Subcutaneous adipose tissue (tissue), 4 donors: Measurements from ENCODE around the gene VENTX. TPM values are rescaled to one million over a fixed set of nuclear protein-coding genes. Genes with fewer than 3 reads are reported as not detected.

Source experiments
- total RNA-seq, 4 donors: library from RNA; depleted of rRNA; stranded (reverse); fragments of >200 nt; gene quantifications; one replicate each; pipeline ENCODE4 v1.1.0, GENCODE V29; 2016
- TF ChIP-seq, protein P1 (sequence below): fragments of 450-650 bp; IDR thresholded peaks from one replicate; pipeline ENCODE4 v1.5.1; 2016; ENCODE audit warnings: low read depth, mild to moderate bottlenecking, control low read depth, antibody characterized with exemption, moderate library complexity

VENTX gene
- total RNA-seq, 4 donors from 2014 or later: 1.3 to 3.6 (median 2.9) TPM

DNA sequence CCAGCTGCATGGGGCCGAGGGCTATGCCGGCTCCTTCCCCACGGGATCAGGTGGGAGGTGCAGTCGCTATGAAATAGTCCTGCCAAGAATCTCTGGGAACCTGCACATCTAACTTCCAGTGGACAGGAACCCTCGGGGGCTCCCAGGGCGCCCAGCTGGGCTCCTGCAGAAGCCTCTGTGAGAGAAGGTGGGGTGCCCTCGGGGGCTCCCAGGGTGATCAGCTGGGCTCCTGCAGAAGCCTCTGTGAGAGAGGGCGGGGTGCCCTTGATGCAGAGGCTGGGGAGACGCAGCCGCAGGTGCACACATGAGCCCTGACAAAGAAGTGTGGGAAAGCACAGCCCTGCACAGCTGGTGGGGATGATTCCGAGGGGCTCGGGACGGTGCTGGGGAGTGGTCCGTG lies 5.9 kb downstream of the VENTX start:
- TF ChIP-seq, protein P1, sequence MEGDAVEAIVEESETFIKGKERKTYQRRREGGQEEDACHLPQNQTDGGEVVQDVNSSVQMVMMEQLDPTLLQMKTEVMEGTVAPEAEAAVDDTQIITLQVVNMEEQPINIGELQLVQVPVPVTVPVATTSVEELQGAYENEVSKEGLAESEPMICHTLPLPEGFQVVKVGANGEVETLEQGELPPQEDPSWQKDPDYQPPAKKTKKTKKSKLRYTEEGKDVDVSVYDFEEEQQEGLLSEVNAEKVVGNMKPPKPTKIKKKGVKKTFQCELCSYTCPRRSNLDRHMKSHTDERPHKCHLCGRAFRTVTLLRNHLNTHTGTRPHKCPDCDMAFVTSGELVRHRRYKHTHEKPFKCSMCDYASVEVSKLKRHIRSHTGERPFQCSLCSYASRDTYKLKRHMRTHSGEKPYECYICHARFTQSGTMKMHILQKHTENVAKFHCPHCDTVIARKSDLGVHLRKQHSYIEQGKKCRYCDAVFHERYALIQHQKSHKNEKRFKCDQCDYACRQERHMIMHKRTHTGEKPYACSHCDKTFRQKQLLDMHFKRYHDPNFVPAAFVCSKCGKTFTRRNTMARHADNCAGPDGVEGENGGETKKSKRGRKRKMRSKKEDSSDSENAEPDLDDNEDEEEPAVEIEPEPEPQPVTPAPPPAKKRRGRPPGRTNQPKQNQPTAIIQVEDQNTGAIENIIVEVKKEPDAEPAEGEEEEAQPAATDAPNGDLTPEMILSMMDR: no peak

DNA sequence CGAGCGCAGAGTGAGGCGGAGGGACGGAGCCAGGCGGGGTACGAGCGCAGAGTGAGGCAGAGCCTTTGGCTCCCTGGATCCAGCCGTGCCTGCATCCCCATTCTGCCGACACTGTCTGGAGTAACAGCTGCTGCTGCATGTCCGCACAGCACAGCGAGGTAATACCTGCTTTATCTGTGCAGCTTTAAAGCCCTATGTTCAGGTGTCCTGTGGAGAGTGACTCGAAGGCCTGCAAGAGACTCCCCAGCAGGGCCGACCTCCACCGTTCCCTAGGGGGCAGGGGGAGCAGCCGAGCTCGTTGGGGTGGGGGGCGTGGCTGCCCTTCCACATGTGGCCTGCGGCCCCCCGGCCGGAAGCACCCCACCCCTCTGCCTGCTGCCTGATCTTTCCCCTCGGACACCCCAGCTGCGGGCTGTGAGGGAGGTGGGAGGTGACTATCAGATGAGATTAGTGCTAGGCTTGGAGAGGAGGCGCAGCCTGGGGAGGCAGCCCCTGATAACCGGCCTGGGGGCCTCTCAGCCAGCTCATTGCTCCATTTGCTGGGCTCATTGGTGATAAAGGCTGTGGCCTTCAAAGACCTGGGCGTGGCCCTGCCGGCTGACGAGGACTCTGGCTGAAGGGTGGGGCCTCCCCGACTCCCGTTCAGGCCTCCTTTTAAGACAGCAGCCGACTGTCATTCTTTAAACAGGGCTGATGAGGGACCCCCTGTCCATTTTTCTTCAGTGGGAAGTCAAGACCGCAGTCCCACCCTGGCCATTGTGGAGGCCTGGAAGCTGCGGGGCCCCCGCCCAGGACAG lies 8.0 kb downstream of the VENTX start:
- TF ChIP-seq, protein P1: no peak

DNA sequence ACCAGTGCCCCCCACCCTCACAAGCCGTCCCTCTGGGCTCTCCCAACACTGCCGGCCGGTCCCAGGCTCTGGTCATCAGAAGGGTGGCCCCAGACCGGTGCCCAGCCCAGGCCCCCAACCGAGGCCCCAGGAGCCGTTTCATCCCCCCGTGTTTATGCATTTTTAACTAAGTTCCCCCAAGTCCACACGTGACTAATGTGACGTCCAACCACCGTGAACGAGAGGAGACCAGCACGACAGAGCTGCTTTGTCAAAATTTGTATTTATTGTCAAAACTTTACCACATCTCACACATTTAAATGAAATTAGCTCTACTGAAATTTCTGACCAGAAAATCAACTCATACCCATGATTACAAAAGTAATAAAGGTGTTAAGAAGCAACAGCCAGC lies 8.6 kb downstream of the VENTX start:
- TF ChIP-seq, protein P1: no peak

DNA sequence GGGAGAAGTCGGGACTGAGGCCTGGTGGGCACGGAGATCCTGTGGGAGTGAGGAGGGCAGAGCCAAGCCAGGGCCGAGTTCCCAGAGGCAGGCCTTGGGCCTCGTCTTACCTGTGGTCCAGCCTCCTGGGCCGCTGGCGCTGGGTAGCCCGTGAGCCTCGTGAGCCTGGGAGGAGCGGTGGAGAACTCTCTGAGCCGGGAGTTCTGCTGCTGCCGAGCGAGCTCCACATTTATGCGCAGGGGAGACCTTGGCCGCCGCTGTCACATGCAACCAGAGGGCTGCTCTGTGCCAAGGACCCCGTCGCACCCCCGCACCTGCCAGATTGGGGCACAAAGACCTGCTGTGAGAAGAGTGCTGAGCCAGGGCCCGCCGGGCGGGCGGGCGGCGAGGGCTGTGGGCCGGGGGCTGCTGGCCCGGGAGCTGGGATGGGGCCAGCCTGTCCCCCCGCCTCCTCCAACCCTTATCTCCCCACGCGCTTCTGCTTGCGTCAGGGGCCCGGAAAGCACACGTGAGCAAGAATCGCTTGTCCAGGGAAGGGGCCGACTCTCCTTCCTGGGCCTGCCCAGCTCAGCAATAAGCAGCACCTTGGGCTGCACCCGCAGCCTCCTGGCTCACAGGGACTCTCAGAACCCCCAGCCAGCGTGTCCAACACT lies 10.2 kb downstream of the VENTX start:
- TF ChIP-seq, protein P1: no peak

DNA sequence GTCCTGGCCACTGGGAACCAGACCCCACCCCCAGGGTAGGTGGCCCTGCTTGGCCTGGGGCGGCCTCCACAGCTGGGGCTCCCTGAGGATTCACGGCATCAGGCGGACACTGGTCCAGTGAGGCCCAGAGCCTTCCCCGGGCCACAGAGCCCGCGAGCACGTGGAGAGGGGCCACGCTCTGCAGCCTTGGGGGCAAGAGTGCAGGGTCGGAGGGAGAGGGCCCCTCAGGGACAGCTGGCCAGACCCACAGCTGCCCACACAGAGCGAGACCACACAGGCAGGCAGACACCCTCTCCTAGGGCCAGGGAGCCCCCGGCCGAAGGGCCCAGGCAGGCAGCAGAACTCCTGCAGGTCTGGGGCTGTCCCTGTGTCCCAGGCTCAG lies 10.7 kb downstream of the VENTX start:
- TF ChIP-seq, protein P1: no peak

DNA sequence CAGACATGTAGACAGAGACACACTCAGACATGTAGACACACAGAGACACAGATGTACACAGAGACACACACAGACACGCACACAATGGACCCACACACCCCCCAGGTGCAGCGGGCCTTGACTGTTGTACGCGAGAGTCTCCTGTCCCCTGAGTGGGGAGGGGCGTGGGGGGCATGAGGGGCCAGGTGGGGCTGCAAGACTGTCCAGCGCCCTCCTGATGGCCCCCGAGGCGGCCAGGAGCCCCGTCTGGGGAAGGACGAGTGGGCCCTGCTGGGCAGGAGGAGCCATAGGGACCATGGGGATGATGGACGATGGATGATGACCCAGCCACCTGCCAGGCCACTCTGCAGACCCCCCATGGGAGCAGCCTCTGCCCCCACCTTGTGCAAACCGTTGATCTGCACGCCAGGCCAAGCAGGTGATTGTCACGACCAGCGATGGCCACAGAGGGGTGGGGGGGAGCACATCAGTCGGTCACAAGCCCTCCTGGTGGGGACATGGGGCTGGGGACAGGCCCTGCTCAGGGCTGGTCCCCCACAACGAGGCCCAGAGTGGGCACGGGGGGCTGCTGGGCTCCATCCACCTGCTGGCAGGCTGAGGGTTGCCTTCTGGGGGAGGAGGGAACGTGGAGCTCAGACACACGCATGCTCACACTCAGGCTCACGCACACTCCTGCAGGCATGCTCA lies 11.6 kb downstream of the VENTX start:
- TF ChIP-seq, protein P1: no peak

DNA sequence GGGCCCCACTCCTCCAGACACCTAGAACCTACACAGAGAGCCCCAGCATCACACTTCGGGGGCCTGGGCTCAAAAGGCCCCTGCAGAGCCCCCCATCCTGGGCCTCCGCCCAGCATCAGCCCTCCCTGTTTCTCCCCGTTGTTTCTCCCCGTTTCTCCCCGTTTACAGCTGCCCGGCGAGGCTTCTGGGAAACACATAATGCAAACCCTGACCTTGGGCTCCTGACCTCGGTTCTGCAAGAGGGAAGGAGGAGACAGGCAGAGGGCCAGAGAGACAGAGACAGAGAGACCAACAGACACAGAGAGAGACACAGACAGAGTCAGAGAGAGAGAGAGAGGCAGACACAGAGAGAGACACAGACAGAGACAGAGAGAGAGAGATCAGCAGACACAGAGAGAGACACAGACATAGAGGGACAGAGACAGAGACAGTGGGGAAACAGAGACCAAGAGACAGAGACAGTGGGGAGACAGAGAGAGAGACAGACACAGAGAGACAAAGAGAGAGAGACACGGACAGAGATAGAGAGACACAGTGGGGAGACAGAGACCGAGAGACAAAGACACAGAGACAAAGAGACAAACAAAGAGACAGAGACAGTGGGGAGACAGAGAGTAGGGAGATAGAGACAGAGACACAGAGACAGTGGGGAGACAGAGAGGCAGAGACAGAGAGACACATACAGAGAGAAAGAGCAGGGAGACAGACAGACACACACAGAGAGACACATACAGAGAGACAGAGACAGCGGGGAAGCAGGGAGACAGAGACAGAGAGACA lies 12.5 kb downstream of the VENTX start:
- TF ChIP-seq, protein P1: no peak
